GM13977 (cell line): Measurements from ENCODE around the gene TMED1.

Source experiments
- DNase-seq: peaks from one replicate; pipeline ENCODE4 v3.0.0; 2012; ENCODE audit warnings: low spot score
- in situ Hi-C: fragments of 300-500 bp; cut with MboI; formaldehyde crosslinking; loops from one replicate; pipeline ENCODE4 v1.12.0; 2022; ENCODE audit warnings: low sequenced_read_pairs, low pct_unique_long_range_greater_than_20kb, mixed read lengths, inconsistent platforms; ENCODE audit not compliant: unreplicated experiment
- TF ChIP-seq, protein P1 (sequence below): IDR thresholded peaks from 2 replicates; pipeline ENCODE4 v1.5.1; 2012; ENCODE audit warnings: mild to moderate bottlenecking, control low read depth; ENCODE audit not compliant: insufficient read depth; ENCODE audit errors: extremely low read depth, missing control alignments

The TMED1 gene

DNA sequence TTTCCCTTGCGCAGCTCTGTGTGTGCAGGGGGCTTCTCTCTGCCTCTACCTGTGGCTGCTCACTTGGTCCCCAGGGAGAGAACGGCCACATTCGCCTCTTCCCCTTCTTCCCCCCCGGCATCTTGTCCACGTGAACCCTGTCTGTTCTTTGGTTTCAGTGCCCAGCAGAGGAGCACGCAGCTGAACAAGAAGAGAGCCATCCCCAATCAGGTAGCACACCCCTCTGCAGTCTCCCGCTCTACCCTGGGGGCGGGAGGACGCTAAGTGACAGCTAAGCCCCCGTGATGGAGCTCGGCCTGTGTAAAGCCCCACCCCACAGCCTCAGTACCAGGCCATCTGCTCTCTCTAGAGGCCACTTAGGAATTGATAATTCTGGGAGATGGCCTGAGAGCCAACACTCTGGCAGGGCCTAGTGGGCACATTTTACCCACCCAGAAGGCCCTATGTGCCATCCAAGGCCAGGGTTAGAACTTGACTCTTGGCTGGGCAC, 30.2 kb downstream of the TMED1 start:
- TF ChIP-seq, protein P1, sequence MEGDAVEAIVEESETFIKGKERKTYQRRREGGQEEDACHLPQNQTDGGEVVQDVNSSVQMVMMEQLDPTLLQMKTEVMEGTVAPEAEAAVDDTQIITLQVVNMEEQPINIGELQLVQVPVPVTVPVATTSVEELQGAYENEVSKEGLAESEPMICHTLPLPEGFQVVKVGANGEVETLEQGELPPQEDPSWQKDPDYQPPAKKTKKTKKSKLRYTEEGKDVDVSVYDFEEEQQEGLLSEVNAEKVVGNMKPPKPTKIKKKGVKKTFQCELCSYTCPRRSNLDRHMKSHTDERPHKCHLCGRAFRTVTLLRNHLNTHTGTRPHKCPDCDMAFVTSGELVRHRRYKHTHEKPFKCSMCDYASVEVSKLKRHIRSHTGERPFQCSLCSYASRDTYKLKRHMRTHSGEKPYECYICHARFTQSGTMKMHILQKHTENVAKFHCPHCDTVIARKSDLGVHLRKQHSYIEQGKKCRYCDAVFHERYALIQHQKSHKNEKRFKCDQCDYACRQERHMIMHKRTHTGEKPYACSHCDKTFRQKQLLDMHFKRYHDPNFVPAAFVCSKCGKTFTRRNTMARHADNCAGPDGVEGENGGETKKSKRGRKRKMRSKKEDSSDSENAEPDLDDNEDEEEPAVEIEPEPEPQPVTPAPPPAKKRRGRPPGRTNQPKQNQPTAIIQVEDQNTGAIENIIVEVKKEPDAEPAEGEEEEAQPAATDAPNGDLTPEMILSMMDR = no peak
- DNase-seq = no peak
- in situ Hi-C loops = no loop called here

GRCh38 chr19:10805065-10805757, 30.8 kb downstream of the TMED1 start:
- TF ChIP-seq, protein P1 = no peak
- DNase-seq = no peak
- in situ Hi-C loops = no loop called here

GRCh38 chr19:10803252-10803651, 32.8 kb downstream of the TMED1 start:
- DNase-seq = no peak
- in situ Hi-C loops = no loop called here
- TF ChIP-seq, protein P1 = no peak

DNA sequence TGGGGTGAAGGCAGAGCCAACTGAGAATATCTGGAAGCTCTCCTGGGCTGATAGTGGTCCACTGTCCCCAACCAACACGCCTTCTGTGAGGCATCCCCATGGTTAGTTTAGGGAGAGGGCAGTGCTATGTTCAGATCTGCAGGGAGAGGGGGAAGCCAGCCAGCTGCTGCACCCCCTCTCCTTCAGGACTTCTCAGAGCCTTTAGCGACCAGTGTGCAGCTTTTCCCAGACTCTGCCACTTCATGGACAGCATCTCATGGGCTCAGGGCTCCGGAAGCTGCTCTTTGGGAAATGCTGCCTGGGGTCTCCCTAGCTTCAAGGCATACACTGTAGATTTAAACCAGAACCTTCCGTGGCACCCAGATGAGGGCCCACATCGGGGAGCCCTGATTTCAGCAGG, 33.5 kb downstream of the TMED1 start:
- in situ Hi-C loops = no loop called here
- TF ChIP-seq, protein P1 = no peak
- no peak for DNase-seq

GRCh38 chr19:10800488-10800887, 35.5 kb downstream of the TMED1 start:
- in situ Hi-C loops = no loop called here
- DNase-seq = no peak
- TF ChIP-seq, protein P1 = no peak

DNA sequence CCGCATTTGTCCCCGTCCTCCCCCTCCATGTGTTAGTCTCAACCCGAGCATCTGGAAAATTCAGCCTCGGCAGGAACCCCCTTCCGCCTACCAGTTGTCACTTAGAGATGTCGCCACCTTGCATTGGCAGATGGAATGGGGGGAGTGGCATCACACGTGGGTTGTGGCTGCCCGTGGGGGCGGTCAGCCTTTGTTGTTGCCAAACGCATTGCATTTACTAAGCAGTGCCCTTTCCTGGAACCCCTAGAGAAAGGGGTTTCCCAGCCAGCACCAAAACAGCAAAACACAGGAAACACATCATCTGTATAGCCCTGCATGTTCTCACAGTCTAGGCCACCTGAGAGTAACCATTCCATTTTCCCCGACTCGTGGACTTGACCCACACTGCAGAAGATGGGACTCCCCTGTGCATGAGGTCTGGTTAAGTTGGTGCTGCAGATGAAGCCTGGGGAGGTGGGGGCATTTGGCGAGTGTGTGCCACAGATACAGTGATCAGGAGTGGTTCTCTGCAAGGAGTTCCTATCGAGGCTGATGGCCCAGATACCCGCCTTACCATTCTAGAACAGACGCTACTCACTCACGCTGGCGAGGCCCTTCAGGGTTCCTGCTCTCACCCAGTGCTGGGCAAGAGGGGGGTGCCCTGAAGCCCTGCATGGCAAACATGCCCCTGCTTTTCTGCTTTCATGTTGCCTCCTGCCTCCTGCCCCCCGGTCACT, 38.3 kb downstream of the TMED1 start:
- in situ Hi-C loops = no loop called here
- TF ChIP-seq, protein P1 = no peak
- DNase-seq = peak; percentile 86
